PC-9 (cell line): ENCODE measurements around the gene MYH6.

Experiments used
- EZH2 ChIP-seq: fragments of 200-600 bp; sonication (generic); IDR thresholded peaks from 2 replicates; pipeline ENCODE4 v1.8.0; 2017; ENCODE audit warnings: antibody characterized with exemption, low read depth
- TF ChIP-seq, protein P1 (sequence below): fragments of 200-600 bp; sonication (generic); conservative IDR thresholded peaks from 2 replicates; pipeline ENCODE4 v1.6.1; 2017; ENCODE audit warnings: mixed run types, antibody characterized with exemption, mild to moderate bottlenecking, moderate library complexity

DNA sequence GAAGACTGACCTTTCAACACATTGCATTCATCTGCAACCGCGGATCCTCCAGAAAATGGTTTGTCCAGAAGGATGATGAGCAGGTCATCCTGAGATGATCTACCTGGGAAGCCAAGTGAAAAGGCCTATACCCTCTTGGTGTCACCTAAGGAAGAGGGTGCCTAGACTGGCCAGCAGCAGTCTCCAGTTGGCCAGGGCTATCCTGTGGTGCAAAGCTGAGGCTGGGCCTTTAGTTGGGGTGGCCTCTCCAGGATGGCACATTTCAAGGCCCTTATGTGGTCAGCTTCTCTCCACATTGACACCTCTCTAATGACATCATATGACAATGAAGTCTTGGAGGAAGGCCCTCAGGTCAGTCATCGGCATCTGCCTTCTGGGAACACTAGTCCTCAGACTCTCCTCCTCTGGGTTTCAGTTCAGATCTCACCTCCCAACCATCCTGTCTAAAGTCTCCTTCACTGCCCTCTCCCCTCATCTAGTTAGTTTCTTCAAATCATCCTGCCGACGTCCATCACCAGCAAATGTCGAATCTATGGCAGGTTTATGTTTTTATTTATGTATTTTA is 52.1 kb downstream of the MYH6 start:
- TF ChIP-seq, protein P1, sequence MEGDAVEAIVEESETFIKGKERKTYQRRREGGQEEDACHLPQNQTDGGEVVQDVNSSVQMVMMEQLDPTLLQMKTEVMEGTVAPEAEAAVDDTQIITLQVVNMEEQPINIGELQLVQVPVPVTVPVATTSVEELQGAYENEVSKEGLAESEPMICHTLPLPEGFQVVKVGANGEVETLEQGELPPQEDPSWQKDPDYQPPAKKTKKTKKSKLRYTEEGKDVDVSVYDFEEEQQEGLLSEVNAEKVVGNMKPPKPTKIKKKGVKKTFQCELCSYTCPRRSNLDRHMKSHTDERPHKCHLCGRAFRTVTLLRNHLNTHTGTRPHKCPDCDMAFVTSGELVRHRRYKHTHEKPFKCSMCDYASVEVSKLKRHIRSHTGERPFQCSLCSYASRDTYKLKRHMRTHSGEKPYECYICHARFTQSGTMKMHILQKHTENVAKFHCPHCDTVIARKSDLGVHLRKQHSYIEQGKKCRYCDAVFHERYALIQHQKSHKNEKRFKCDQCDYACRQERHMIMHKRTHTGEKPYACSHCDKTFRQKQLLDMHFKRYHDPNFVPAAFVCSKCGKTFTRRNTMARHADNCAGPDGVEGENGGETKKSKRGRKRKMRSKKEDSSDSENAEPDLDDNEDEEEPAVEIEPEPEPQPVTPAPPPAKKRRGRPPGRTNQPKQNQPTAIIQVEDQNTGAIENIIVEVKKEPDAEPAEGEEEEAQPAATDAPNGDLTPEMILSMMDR = no peak
- no peak for TF ChIP-seq EZH2
